Esophagus squamous epithelium (tissue), 4 donors: ENCODE measurements around the gene CD47.

Source experiments
- POLR2A ChIP-seq, 4 donors: fragments of 450-650 bp; IDR thresholded peaks; one replicate each; pipeline ENCODE4 v1.6.1; 2017; ENCODE audit warnings: antibody characterized with exemption in 4 of 4, mild to moderate bottlenecking in 4 of 4, moderate library complexity in 3 of 4
- TF ChIP-seq, protein P1 (sequence below), 6 experiments: fragments of 450-650 bp in 4 of 6; fragments of 200-600 bp in 2 of 6; sonication (generic) in 2 of 6; IDR thresholded peaks; one replicate each; pipeline ENCODE4 v1.5.1; 2016 to 2019; ENCODE audit warnings: antibody characterized with exemption in 6 of 6, mild to moderate bottlenecking in 4 of 6, moderate library complexity in 4 of 6

DNA sequence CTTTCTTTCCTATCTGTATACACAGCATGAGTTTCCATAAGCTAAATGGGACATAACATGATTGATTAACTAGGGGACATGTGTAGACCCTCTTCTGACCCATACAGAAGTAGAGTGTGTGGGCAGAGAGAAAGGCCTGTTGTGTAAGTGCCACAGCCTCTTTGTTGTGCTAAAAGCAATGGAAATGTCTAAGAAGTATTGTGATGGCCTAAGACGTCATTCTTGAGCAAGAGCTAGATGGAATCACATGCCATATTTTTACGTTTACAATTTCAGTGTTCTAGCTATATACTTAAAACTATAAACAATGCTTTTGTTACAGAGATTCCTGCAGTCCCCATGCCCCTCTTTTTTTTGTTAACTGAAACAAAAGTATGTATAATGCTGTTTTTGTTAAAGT is 61.9 kb downstream of the CD47 start:
- TF ChIP-seq, protein P1, sequence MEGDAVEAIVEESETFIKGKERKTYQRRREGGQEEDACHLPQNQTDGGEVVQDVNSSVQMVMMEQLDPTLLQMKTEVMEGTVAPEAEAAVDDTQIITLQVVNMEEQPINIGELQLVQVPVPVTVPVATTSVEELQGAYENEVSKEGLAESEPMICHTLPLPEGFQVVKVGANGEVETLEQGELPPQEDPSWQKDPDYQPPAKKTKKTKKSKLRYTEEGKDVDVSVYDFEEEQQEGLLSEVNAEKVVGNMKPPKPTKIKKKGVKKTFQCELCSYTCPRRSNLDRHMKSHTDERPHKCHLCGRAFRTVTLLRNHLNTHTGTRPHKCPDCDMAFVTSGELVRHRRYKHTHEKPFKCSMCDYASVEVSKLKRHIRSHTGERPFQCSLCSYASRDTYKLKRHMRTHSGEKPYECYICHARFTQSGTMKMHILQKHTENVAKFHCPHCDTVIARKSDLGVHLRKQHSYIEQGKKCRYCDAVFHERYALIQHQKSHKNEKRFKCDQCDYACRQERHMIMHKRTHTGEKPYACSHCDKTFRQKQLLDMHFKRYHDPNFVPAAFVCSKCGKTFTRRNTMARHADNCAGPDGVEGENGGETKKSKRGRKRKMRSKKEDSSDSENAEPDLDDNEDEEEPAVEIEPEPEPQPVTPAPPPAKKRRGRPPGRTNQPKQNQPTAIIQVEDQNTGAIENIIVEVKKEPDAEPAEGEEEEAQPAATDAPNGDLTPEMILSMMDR (IDR thresholded peaks at IDR 0.05), result no peak
- no peak for TF ChIP-seq POLR2A (IDR thresholded peaks at IDR 0.05)
